ENCODE results near the gene FGF12. TPM values are rescaled to one million over a fixed set of nuclear protein-coding genes. Genes with fewer than 3 reads are reported as not detected.

FGF12 gene
- total RNA-seq, 1 donor from 2014 or later, result 3.9 TPM

DNA sequence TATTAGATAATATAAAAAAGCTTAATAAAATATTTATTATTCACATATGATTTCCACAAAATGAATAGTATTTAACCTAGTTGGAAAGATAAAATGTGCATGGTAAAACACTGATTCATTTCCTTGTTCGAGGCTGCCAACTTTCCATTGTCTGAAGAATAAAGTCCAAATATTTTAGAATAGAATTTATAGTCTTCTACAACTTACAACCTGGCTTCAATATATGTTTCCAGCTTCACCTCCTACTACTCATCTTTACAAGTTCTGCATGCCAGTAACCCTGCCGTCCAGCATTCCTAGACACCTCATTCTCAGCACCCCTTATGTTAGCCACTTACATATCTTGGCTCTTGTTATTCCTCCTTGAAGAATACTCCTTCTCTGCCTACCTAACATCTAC lies 244.5 kb downstream of the FGF12 start:
- no peaks in the 10 kb centered on the region for H3K9me3 ChIP-seq
- H3K4me3 ChIP-seq, result no peak overlapping the region
- DNase-seq (no peak), ATAC-seq (no peak)
- TF ChIP-seq, protein P1, sequence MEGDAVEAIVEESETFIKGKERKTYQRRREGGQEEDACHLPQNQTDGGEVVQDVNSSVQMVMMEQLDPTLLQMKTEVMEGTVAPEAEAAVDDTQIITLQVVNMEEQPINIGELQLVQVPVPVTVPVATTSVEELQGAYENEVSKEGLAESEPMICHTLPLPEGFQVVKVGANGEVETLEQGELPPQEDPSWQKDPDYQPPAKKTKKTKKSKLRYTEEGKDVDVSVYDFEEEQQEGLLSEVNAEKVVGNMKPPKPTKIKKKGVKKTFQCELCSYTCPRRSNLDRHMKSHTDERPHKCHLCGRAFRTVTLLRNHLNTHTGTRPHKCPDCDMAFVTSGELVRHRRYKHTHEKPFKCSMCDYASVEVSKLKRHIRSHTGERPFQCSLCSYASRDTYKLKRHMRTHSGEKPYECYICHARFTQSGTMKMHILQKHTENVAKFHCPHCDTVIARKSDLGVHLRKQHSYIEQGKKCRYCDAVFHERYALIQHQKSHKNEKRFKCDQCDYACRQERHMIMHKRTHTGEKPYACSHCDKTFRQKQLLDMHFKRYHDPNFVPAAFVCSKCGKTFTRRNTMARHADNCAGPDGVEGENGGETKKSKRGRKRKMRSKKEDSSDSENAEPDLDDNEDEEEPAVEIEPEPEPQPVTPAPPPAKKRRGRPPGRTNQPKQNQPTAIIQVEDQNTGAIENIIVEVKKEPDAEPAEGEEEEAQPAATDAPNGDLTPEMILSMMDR (IDR thresholded peaks at IDR 0.05), result no peak
- H3K4me1 ChIP-seq, result no peaks in the 10 kb centered on the region
- H3K27ac ChIP-seq, result no peak overlapping the region
- no peaks in the 10 kb centered on the region for H3K27me3 ChIP-seq (ENCODE audit: low read depth)
- no peaks in the 10 kb centered on the region for H3K36me3 ChIP-seq
- intact Hi-C loops (cut with DNase I), result no loop called here

DNA sequence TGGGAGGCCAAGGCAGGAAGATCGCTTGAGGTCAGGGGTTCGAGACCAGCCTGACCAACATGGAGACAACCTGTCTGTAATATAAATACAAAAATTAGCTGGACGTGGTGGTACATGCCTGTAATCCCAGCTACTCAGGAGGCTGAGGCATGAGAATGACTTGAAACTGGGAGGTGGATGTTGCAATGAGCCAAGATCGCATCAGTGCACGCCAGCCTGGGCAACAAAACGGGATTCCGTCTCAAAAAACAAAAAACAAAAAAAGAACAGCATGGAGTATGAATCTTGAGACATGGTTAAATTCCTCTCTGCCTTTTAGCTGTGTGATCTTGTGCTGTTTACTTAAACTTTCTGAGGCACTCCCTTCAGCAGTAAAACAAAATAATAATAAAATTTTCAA lies 244.9 kb downstream of the FGF12 start:
- Histone ChIP-seq H3K36me3 (no peaks in the 10 kb centered on the region), H3K4me3 (no peak overlapping the region), H3K9me3 (no peaks in the 10 kb centered on the region), H3K4me1 (no peaks in the 10 kb centered on the region), H3K27me3 (ENCODE audit: low read depth) (no peaks in the 10 kb centered on the region), H3K27ac (no peak overlapping the region)
- TF ChIP-seq, protein P1 (IDR thresholded peaks at IDR 0.05), result no peak
- ATAC-seq (no peak), DNase-seq (no peak)
- intact Hi-C loops (cut with DNase I), result no loop called here

DNA sequence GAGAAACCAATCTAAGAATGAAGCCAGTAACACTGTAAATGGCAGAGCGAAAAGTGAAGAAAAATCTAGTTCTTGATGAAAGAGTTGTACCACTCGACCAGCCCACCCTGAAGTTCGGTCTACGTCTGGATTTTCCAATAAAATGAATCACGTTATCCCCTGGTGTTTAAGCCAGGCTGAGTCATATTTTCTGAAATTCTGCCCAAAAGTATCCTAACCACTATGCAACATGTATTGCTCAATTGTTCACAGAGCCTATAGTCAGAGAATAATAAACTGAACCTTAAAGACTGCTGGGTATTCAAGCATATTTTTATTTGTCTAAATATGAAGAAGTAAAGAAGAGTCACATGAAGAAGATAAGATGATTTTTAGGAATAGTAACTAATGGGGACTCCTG lies 245.7 kb downstream of the FGF12 start:
- no peaks in the 10 kb centered on the region for H3K36me3 ChIP-seq
- intact Hi-C loops (cut with DNase I), result no loop called here
- no peak overlapping the region for H3K27ac ChIP-seq
- H3K27me3 ChIP-seq (ENCODE audit: low read depth), result no peaks in the 10 kb centered on the region
- H3K9me3 ChIP-seq, result no peaks in the 10 kb centered on the region
- TF ChIP-seq, protein P1 (IDR thresholded peaks at IDR 0.05), result no peak
- no peak for DNase-seq
- H3K4me3 ChIP-seq, result no peak overlapping the region
- H3K4me1 ChIP-seq, result no peaks in the 10 kb centered on the region
- no peak for ATAC-seq

DNA sequence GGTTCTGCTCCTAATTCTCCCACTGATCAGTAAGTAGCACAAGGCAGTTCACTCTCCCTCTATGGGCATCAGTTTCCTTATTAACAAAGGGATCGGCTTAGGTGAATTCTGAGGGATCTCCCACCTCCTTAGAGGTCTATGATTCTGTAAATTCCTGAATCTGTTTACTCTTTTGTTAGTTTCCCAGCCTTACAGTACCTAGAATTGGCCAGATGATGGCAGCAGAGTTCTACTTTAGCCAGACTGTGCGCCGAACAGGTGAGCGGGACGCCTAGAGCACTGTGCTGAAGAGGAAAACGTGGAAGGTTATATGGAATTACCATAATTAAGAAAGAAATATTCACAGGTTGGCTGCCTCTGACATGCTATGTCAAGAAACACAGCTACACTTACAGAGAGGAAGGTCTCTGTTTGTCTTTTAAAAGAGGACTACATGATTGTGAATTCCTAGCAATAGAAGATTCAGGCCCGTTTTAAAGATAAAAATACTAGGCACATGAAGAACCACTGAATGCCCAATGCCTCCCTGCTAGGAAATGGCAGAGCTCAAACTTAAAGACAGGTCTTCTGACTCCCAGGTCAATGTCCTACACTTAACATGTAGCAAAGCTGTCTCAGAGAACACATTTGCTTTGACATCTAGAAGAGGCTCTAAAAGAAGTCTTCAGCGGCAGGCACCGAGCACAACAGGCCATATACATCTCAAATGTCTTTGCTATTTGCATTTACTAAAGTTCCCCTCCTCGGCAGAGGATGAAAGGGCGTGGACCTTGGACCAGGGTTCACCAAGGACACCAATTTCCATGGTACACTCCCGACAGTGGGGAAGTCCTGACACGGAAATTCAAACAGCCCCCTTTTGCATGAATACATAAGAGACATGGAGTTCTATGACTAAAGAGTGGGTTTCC lies 259.9 kb downstream of the FGF12 start:
- Histone ChIP-seq H3K36me3 (no peaks in the 10 kb centered on the region), H3K4me1 (no peaks in the 10 kb centered on the region), H3K27me3 (ENCODE audit: low read depth) (peaks cover 5% of the 10 kb centered on the region), H3K4me3 (no peak overlapping the region), H3K9me3 (no peaks in the 10 kb centered on the region), H3K27ac (no peak overlapping the region)
- intact Hi-C loops (cut with DNase I), result no loop called here
- peak; percentile 86 to 88 for ATAC-seq
- no peak for DNase-seq
- TF ChIP-seq, protein P1 (IDR thresholded peaks at IDR 0.05), result peak; percentile 90

DNA sequence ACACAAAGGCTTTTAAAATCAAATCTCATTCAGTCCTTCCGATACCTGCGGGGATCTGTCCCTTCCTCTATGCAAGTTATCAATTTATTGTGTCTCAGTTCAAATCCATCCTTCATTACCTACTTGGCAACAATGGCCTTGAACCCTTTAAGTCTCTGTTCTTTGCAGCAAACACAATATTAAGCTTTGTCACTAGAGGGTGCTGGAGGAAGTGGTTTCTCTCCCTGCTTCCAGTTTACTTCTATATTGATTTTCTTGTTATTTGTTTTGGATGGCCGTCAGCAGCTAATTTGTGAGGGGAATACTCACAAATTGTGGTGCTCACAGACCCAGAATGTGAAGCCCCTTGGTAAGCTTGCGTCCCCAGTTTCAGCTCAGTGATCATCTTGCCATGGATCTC lies 278.3 kb downstream of the FGF12 start:
- intact Hi-C loops (cut with DNase I), result loop anchor here (10.0 kb wide), 2 partner anchors 264 to 314 kb away; no protein-coding TSS in a partner anchor
- Histone ChIP-seq H3K9me3 (no peaks in the 10 kb centered on the region), H3K27me3 (ENCODE audit: low read depth) (peaks cover 13% of the 10 kb centered on the region), H3K27ac (no peak overlapping the region), H3K4me3 (no peak overlapping the region), H3K36me3 (no peaks in the 10 kb centered on the region), H3K4me1 (no peaks in the 10 kb centered on the region)
- TF ChIP-seq, protein P1 (IDR thresholded peaks at IDR 0.05), result no peak
- ATAC-seq (no peak), DNase-seq (no peak)
